GM12878 (cell line): ENCODE measurements around the gene CBX7.

Experiments
- CHD2 ChIP-seq: IDR thresholded peaks from 2 replicates; pipeline ENCODE4 v1.6.1; 2011; ENCODE audit warnings: low read depth, low read length, improper control_type of control experiment, borderline replicate concordance
- MXI1 ChIP-seq: fragments of 150-350 bp; IDR thresholded peaks from 2 replicates; pipeline ENCODE4 v1.6.1; 2011; ENCODE audit warnings: low read depth, mild to moderate bottlenecking, inconsistent platforms, low read length, improper control_type of control experiment
- NFYB ChIP-seq: IDR thresholded peaks from 2 replicates; pipeline ENCODE4 v1.6.1; 2011; ENCODE audit warnings: low read depth, mild to moderate bottlenecking, low read length, improper control_type of control experiment, moderate library complexity; ENCODE audit not compliant: insufficient read depth
- NR2C2 ChIP-seq: IDR thresholded peaks from 2 replicates; pipeline ENCODE4 v1.6.1; 2011; ENCODE audit warnings: borderline replicate concordance, low read depth; ENCODE audit not compliant: control insufficient read depth, insufficient read length
- RAD21 ChIP-seq: IDR thresholded peaks from 2 replicates; pipeline ENCODE4 v1.6.1; 2011; ENCODE audit warnings: mild to moderate bottlenecking, low read depth, low read length, moderate library complexity; ENCODE audit not compliant: insufficient read depth

- TF ChIP-seq MXI1 (no peak), RAD21 (no peak), CHD2 (no peak), NFYB (no peak), NR2C2 (no peak)
Observed at GRCh38 chr22:39179401-39179827, 26.9 kb upstream of the CBX7 start.
